ENCODE measurements around the gene CCL11. TPM values are rescaled to one million over a fixed set of nuclear protein-coding genes. Genes with fewer than 3 reads are reported as not detected.

CCL11 gene
- polyA plus RNA-seq, 2 of the 4 experiments (the other 2 are of a cell fraction), result not detected

- ATAC-seq (no peak), FAIRE-seq (no peak), DNase-seq (ENCODE audit: low read depth in 1 of 2, low spot score in 1 of 2) (no peak)
- Histone ChIP-seq H3K4me2 (no peak overlapping the region), H3K9me3 (no peaks in the 10 kb centered on the region), H3K27ac (no peak overlapping the region), H3K4me1 (peaks cover 4% of the 10 kb centered on the region; the same call in 1 of the 3 replicates), H3K4me3 (no peak overlapping the region)
- TF ChIP-seq, protein P1, sequence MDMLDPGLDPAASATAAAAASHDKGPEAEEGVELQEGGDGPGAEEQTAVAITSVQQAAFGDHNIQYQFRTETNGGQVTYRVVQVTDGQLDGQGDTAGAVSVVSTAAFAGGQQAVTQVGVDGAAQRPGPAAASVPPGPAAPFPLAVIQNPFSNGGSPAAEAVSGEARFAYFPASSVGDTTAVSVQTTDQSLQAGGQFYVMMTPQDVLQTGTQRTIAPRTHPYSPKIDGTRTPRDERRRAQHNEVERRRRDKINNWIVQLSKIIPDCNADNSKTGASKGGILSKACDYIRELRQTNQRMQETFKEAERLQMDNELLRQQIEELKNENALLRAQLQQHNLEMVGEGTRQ (IDR thresholded peaks at IDR 0.05), result no peak
- TF ChIP-seq ATOH8 (CRISPR knock-in tag; IDR thresholded peaks at IDR 0.05; ENCODE audit: low read depth) (no peak), CHD2 (IDR thresholded peaks at IDR 0.05; ENCODE audit: low read length, partially characterized antibody) (no peak), ZFP36 (IDR thresholded peaks at IDR 0.05; ENCODE audit: borderline replicate concordance, partially characterized antibody) (no peak), ESRRA (IDR thresholded peaks at IDR 0.05; ENCODE audit: borderline replicate concordance, low read length) (no peak), RCOR1 (IDR thresholded peaks at IDR 0.05; ENCODE audit: low read depth, low read length) (no peak), CHD4 (IDR thresholded peaks at IDR 0.05; ENCODE audit: borderline replicate concordance) (no peak), NPAS2 (CRISPR knock-in tag; IDR thresholded peaks at IDR 0.05; ENCODE audit: borderline replicate concordance) (no peak), SMC3 (IDR thresholded peaks at IDR 0.05) (no peak), EHF (CRISPR knock-in tag; IDR thresholded peaks at IDR 0.05) (no peak), CBX2 (IDR thresholded peaks at IDR 0.05; ENCODE audit: borderline replicate concordance, low read depth) (no peak), RARB (CRISPR knock-in tag; IDR thresholded peaks at IDR 0.05) (no peak), HOXB5 (CRISPR knock-in tag; IDR thresholded peaks at IDR 0.05) (no peak)
- TF ChIP-seq, protein P2, sequence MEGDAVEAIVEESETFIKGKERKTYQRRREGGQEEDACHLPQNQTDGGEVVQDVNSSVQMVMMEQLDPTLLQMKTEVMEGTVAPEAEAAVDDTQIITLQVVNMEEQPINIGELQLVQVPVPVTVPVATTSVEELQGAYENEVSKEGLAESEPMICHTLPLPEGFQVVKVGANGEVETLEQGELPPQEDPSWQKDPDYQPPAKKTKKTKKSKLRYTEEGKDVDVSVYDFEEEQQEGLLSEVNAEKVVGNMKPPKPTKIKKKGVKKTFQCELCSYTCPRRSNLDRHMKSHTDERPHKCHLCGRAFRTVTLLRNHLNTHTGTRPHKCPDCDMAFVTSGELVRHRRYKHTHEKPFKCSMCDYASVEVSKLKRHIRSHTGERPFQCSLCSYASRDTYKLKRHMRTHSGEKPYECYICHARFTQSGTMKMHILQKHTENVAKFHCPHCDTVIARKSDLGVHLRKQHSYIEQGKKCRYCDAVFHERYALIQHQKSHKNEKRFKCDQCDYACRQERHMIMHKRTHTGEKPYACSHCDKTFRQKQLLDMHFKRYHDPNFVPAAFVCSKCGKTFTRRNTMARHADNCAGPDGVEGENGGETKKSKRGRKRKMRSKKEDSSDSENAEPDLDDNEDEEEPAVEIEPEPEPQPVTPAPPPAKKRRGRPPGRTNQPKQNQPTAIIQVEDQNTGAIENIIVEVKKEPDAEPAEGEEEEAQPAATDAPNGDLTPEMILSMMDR (IDR thresholded peaks at IDR 0.05), result no peak
- TF ChIP-seq, protein P3, sequence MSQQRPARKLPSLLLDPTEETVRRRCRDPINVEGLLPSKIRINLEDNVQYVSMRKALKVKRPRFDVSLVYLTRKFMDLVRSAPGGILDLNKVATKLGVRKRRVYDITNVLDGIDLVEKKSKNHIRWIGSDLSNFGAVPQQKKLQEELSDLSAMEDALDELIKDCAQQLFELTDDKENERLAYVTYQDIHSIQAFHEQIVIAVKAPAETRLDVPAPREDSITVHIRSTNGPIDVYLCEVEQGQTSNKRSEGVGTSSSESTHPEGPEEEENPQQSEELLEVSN (IDR thresholded peaks at IDR 0.05; ENCODE audit: borderline replicate concordance, low read depth), result no peak
- ChIA-PET POLR2A (no interaction called here), CTCF (interaction anchor here (1.0 to 6.6 kb wide), 3 partner anchors 12 to 103 kb away, joined by 3 to 42 read pairs (median 10); no protein-coding TSS in a partner anchor)
- 89% methylated on average over 4 of the region's 4 CpGs for WGBS (ENCODE audit: missing lambda C conversion rate)
Measured at GRCh38 chr17:34305061-34305460, 19.5 kb downstream of the CCL11 start.

- POLR2A ChIA-PET, result no interaction called here
- FAIRE-seq (no peak), ATAC-seq (no peak), DNase-seq (ENCODE audit: low read depth in 1 of 2, low spot score in 1 of 2) (no peak)
- no peak overlapping the region for H3K4me2 ChIP-seq
- TF ChIP-seq EHMT2 (IDR thresholded peaks at IDR 0.05; ENCODE audit: low read depth) (no peak), HEYL (CRISPR knock-in tag; IDR thresholded peaks at IDR 0.05) (no peak), JUN (IDR thresholded peaks at IDR 0.05) (no peak), ZSCAN20 (CRISPR knock-in tag; IDR thresholded peaks at IDR 0.05) (no peak), MAZ (IDR thresholded peaks at IDR 0.05; ENCODE audit: borderline replicate concordance, low read depth, low read length) (no peak), CHD4 (IDR thresholded peaks at IDR 0.05; ENCODE audit: borderline replicate concordance) (no peak), JUNB (IDR thresholded peaks at IDR 0.05) (no peak), HOXA7 (CRISPR knock-in tag; IDR thresholded peaks at IDR 0.05) (no peak), SMC3 (IDR thresholded peaks at IDR 0.05) (no peak), FOXS1 (CRISPR knock-in tag; IDR thresholded peaks at IDR 0.05) (no peak), ZFP36 (IDR thresholded peaks at IDR 0.05; ENCODE audit: borderline replicate concordance, partially characterized antibody) (no peak), KDM5A (IDR thresholded peaks at IDR 0.05) (no peak), TFCP2L1 (CRISPR knock-in tag; IDR thresholded peaks at IDR 0.05) (no peak), ZNF302 (CRISPR knock-in tag; IDR thresholded peaks at IDR 0.05) (no peak), HOXB13 (CRISPR knock-in tag; IDR thresholded peaks at IDR 0.05; ENCODE audit: low read depth) (no peak), ZC3H11A (IDR thresholded peaks at IDR 0.05) (no peak)
- TF ChIP-seq, protein P4, sequence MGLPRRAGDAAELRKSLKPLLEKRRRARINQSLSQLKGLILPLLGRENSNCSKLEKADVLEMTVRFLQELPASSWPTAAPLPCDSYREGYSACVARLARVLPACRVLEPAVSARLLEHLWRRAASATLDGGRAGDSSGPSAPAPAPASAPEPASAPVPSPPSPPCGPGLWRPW (IDR thresholded peaks at IDR 0.05), result no peak
- TF ChIP-seq, protein P2 (IDR thresholded peaks at IDR 0.05), result no peak
- H3K4me1 ChIP-seq, result peaks cover 4% of the 10 kb centered on the region; the same call in 1 of the 3 replicates
- no peak overlapping the region for H3K27ac ChIP-seq
- no peaks in the 10 kb centered on the region for H3K9me3 ChIP-seq
- no peak overlapping the region for H3K4me3 ChIP-seq
- CTCF ChIA-PET, result interaction anchor here (0.9 to 6.6 kb wide), 8 partner anchors 14 to 126 kb away, joined by 3 to 47 read pairs (median 4); partner anchors contain the start of gene CCL8
Measured at GRCh38 chr17:34305606-34306005, 20.1 kb downstream of the CCL11 start.

All from A549 (cell line).